DMS114 treated with DMSO at 0.1 percent for 48 hours (cell line): ENCODE data around the gene TFAP2B.

Source experiments
- DNase-seq: peaks from one replicate; lab custom pipeline; 2025; ENCODE audit not compliant: unreplicated experiment; lab: John Stamatoyannopoulos, UW

Gene TFAP2B

GRCh38 chr6:50847890-50848594, 29.4 kb downstream of the TFAP2B start:
- DNase-seq, result no peak

DNA sequence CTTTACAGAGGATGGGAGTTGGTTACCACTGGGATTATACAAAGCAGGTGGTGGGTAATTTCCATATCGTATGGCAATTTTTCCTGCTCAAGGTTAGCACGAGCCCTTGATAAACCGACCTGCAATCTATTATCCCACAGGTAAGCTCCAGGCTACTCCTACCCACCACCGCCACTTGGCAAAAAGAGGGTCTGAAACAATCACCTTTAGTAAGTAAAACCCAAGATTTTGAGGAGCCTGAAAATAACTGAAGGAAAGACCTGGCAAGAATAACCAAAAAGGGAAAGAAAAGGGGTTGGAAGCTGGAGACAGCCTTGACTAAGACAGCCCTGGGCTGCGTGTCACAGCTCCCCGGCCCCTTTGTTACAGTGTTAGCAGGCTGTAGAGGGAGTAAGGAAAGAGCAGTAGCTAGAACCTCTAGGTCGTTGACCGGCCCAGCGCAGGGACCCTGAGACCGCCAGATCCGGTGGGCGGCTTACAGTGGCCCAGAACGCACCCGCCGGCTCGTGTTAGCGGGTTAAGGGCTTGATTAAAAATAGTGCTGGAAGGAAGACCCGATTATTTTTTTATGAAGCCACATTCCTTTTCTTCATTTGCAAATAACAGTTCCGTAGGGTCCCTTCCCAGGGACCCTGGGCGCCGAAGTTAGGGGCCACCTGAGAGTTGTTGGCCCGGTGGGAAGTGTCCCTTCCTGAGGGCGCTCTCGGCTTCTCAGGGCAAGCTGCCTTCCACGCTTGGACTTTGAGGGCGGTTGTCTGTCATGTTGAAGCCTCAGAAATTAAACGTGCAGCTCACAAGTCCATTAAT, 30.5 kb downstream of the TFAP2B start:
- no peak for DNase-seq

GRCh38 chr6:50849796-50850180, 31.1 kb downstream of the TFAP2B start:
- no peak for DNase-seq

DNA sequence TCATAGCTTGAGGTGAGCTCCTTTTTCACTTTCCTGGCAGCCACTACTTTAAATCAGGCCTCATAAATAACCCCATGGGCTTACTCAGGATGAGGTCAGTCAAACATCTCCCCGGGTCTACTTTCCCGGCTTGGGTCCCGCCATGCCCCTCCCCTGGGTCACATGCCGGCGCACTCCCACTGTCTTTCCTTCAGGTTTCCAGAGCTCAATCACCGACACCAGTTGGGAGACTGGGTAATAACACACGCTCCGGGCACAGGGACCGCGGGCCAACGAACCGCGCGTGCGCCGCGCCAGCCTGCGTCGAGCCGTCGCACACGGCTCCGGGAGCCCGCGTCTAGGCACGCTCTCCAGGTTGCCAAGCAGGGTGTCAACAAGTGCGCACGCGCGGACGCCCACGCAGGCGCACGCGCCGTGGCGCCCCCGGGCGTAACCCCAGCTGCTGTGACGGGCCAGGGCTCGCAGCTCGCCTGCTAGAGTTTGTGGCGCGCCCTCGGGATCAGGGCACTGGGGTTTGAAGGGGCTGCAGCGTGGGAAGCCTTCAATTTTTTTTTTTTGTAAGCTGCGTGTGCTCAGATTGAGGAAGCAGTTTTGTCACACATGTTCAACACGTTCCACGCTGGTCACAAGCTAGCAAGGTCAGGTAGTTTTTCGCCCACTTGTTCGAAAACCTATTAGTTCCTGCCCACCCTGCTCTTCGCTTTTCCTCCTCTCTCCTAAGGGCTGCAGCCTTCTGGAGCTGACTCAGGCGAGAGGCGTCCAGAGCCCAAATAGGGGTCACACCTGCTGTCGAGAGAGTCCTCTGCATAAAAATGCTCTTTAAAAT, 31.8 kb downstream of the TFAP2B start:
- no peak for DNase-seq

GRCh38 chr6:50851049-50851845, 32.6 kb downstream of the TFAP2B start:
- no peak for DNase-seq

DNA sequence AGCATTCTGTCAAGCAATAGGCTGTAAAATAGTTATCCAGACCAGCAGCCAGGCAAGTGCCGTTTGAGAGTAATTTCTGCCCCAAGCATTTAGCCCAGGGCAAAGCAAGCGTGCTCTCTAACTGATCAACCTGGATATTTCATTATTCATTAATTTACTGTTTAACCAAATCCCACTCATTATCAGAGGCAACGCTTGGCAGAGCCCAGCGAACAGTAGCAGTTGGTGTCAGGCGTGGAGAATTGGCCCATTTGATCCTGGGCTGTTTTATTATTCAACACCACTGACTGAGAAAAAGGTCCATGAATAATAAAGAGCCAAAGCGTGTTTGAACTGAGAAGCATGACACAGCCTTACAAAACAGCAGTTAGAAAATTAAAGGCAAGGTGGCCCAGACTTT, 35.3 kb downstream of the TFAP2B start:
- no peak for DNase-seq

- no peak for DNase-seq
Observed at GRCh38 chr6:50861692-50862091, 43.0 kb downstream of the TFAP2B start.

DNA sequence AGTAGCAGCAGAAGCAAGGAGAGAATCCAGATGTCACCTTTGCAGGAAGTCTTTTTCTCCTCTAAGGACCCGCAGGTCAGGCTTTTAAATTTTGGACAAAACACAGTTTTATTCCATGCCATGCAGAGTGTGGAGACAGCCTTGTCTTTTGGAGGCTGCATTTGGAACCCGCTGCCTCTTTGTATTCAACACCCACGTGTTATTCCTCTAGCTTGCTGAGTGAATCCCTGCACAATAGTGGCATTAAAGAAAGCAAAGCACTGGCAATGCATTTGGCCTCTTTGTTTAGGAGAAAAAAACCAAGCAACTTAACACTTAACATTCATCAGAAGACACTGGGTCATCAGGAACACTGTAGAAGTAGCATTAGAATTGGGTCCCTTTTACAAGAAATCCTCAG, 43.5 kb downstream of the TFAP2B start:
- DNase-seq, result no peak

DNA sequence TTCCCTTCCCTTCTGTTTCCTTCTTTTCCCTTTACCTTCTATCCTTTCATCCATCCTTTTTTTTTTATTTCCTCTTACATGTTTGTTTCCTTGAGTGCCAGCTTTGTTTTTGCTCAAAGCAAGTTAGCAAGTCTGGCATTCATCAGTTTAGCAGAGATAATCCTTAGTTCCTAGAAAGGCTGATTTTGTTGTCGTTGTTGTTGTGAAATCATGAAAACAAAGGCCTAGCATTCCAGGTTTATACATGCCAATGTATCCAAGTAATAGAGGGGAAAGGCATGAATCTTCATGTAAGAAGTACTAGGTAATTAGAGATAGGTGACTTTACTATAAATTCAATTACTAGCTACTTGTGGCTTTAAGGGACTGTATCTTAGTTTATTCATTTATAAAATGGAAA, 45.9 kb downstream of the TFAP2B start:
- DNase-seq, result no peak

- DNase-seq, result no peak
Observed at GRCh38 chr6:50868466-50868865, 49.8 kb downstream of the TFAP2B start.

DNA sequence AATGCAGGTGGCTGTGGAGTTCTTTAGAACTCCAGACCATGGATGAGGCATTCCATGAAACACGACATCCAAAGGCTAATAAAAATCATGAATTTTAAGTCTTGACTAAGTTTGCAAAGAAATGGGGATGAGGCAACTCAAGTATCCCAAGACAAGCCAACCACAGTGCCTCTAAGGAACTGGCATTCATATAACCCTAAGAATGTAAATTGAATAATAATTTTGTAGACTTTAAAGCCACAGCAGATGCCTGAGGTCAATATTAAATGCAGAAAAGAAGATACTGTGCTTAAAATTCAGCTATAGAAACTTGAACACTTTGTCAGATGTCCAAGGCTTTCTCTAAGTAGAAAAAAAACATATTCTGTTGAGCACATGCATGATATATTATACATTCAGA, 54.5 kb downstream of the TFAP2B start:
- no peak for DNase-seq

- DNase-seq, result no peak
Observed at GRCh38 chr6:50884364-50884763, 65.7 kb downstream of the TFAP2B start.

DNA sequence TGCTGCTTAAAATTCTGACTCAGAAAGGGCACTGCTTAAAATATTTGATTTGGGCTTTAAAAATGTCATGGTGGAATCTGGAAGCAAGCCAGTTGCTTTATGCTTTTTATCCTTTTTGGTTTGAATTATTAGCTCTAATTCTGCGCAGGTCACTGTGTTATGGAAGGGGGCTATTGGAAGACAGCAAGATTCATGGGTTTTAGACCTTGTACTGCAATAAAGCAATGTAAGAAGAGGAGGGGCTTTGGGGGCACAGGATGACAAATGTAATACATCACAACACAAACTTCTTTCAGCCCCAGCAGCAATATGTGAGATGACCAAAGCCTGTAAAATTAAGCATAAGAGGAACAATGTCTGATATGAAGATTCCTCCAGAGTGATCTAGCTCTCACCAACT, 68.4 kb downstream of the TFAP2B start:
- DNase-seq, result no peak

DNA sequence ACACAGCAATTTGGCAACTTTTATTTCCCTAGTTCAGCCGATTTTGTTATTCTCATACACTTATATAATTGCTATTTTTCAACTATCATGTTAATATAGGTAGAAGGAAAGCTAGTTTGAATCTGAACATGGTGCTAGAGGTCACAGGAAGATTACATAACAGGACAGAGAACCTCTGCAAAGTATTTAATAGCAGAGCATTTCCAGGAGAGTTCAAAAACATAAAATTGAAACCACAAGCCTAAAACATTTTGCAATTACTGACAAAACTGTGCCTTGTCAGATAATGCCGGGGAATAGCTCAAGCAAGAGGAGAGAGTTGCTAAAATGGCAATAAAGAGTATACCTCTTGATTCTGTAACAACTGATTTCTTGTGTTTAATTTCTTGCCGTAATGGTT, 70.8 kb downstream of the TFAP2B start:
- DNase-seq, result no peak

DNA sequence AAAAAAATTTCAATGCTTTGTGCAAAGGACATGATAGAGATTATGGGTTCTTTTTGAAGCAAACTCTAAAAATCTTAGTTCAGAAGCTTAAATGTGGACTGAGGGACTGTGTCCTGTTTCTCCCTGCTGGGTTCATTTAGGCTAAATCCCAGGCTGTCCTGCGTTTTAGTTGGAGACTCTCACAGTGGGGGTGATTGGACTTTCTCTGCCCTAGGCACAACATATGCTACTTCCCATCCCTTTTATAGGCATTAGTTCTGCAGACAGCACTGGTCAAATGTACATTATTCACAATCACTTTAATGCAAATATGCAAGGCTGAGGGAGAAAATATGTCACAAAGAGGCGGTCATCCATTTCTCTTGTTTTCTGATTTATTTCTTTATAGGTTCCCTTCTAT, 71.3 kb downstream of the TFAP2B start:
- no peak for DNase-seq

- DNase-seq, result no peak
Observed at GRCh38 chr6:50890579-50890978, 71.9 kb downstream of the TFAP2B start.

DNA sequence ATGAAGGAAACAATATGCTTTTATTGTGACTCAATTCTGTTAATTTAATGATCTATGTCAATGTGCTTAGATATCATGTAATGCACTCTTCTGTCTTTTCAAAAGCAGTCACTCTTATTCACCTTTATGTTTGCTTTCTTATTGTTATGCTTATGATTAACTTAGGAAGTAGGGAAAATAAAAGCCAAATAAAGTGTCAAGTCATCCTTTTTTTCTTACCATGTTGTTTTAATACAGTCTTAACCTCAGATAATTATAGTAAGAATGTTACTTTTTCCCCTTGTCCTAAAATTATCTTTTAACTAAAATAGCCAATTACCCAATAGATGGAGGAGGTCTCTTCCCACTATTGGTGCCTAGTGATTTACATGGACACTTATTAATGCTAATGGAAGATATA, 72.6 kb downstream of the TFAP2B start:
- no peak for DNase-seq
